HG02943 (cell line): ENCODE data around the gene ERC2.

ENCODE experiments used
- ATAC-seq: cut with Tn5 transposase; IDR thresholded peaks from one replicate; pipeline ENCODE4 v1.9.1; 2021; ENCODE audit warnings: mild to moderate bottlenecking, low read depth, moderate library complexity; ENCODE audit not compliant: unreplicated experiment

Gene ERC2

DNA sequence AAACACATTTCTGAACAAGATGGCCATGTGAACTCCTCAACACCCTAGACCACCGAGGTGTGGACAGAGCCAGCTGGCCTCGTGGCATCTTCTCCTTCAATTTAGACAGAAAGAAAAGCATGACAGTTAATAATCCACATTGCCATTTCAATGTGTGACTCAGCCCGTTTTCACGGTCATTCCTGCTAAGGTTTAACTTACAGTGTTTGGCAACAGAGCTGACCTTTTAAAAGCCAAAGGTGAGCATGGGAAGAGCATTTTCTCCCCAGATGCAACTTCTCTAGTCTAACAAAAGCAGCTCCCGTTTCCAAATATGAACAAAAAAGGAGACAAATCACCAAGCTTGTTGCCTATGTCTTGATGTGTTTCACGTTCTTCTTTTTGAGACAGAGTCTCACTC lies 563.6 kb downstream of the ERC2 start:
- ATAC-seq, result no peak

DNA sequence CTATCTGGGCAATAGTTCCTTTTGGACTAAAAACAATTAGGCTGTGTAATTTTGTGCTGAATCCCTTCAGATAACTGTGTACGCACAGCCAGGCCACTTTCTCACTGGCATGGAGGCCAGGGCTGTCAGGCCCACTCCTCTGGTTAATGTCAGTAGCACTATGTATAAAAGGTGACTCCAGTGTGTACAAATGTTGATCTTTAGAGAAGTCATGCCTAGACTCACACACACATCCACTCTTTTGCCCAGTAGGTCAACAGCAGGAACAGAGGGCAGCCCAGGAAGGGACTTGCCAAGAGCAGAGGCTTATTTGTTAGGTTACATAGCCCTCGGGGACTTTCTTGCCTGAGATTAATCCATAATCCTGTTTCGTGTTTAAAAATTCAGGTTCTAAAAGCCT lies 564.6 kb downstream of the ERC2 start:
- ATAC-seq, result no peak

DNA sequence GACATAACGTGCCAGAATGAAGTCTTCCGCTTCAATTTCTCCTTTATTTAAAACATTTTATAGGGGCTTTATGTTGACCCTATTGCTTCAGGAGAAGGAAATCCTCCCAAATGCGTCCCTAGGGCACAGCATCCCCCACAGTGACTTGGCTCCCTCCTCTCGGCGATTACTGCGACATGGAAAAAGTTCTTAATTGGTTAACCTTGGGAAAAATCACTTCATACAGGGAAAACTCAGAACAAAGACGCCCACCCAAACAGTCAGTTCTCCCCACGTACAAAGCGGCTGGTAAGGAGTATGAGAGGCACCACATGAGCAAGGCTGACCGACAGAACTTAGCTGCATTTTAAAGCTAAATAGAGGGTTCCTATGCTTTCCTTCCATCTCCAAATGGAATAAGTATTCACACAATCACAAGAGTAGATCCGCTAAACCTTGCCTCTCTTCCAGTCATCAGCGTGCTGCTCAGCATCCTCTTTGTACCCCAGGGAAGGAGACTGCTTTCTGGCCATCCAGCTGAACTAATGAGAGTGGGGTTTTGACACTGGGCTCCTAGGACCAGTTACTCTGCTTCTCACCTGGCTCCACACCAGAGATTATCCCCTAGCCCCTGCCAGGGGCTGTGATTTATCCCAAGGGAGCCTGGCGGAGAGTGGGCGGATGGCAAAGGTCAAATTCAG lies 565.9 kb downstream of the ERC2 start:
- ATAC-seq, result no peak

DNA sequence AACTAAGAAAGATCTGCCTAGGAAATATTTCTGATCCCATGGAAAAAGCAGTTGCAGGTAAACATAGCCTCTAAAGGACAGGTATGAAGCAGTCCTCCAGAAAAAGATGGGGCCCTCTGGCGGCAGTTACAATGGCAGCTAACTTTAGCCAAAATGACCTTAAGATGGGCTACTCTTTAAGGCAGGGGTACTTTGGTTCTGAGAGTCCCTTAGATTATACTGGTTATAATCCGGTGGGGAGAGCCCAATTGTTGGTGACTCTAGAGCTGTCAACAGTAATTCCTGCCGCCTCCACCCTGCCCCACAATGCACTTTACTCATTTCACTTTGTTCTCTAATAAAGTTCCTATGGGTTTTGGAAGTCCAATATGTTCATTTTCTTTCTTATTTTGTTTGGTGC lies 568.4 kb downstream of the ERC2 start:
- no peak for ATAC-seq

DNA sequence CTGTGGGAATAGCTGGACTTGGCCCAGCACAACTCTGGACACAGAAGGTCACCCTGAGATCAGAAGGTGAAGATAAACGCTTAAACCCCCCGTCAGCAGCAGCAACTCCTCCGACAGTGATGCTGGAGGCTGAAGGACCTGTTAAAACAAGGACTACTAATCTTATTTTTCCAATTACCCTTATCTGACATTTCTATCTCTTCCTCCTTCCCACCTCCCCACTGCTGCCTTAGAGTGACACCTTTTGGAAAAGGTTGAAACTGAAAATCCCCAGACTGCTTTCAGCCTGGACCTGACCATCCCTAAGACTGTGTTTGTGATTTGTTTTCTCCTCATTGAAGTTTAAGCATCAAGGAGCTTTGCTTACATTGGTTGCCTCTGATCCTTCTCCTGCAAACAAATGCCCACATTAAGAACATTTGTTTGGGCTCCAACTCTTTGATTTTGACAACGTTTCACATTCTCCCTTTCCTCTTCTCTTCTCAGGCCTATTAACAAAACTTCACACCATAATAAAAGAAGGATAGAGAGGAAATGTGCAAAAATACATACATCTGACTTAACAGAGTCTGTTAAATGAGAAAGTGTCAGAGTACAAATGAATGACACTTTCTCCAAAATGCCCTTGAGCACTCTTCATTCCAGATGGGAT lies 570.6 kb downstream of the ERC2 start:
- no peak for ATAC-seq

DNA sequence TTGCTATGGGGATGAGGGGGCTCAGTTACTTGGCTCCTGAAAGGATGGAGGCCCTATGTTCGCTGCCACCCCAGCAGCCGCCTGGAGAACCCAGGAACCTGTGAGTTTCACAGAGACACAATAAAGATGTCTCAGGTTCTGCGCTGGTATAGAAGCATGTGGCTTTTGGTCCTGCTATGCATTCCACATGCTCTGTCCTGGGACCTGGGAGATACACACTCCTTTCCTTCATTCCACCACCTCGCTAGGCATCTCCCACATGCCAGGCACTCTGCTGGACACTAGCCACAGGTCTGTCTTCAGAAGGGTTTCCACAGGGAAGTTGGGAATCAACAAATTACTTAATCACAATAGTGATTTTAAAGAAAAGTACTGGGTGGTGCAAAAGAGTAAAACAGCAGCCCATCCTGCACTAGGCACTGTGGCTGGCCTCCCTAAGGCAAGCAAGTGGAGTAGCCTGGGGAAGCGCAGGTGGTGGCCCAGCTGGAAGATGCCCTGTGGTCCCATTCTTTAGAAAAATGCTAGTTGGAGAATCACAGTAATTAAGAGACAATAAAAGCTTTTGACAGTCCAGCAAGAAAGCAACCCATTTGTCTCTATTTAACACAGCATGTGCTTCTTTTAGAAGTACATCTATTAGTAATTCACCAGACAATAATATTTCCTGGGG lies 572.2 kb downstream of the ERC2 start:
- no peak for ATAC-seq

DNA sequence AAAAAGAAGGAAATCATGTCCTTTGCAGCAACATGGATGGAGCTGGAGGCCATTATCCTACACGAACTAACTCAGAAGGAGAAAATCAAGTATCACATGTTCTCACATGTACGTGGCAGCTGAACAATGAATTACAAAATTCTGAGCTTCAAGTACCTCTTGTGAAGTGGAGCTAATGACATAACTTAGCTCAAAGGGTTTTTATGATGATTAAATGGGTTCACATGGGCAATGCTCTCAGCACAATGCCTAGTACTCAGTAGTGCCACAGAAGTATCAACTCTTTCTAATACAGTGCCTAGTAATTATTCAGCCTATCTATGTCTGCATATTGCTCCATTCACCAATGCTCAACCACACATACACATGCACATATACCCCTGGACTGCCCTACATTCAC lies 573.7 kb downstream of the ERC2 start:
- ATAC-seq, result no peak

DNA sequence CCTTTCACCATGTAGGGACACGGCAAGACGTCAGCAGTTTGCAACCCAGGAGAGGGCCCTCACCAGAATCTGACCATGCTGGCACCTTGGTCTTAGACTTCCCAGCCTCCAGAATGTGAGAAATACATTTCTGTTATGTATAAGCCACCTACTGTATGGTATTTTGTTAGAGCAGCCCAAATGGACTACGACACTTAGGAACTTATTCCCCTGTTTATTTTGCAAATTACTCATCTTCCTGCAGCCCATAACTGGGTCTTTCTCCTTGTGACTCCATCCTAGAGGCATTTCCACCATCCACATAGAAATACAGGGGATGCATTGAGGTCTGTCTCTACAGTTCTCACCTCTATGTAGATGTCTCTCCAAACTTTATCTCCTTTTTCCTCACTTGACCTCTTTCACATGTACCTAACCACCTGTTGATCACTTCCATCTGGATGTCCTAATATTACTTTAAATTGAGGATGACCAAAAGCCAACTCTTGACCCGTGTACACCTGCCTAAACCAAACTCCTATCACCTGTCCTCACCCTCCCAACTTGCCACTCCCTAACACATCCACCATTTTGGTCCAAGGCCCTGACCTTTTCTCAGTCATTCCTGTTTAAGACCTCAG lies 575.1 kb downstream of the ERC2 start:
- ATAC-seq, result no peak

DNA sequence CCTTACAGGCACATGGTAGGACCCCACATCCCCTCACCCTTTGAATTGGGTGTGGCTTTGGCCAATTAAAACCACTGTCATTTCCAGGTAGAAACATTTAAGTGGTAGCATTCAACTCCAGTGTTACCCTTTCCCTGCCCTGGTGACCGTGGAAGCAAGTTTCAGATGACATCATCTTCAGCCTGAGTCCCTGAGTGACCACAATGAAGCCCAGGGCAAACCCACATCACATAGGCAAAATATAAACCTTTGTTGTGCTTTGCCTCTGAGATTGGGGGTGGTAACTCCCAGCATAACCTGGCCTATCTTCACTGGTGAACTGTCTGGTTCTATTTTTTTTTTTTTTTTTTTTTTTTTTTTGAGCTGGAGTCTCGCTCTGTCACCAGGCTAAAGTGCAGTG lies 577.2 kb downstream of the ERC2 start:
- no peak for ATAC-seq

DNA sequence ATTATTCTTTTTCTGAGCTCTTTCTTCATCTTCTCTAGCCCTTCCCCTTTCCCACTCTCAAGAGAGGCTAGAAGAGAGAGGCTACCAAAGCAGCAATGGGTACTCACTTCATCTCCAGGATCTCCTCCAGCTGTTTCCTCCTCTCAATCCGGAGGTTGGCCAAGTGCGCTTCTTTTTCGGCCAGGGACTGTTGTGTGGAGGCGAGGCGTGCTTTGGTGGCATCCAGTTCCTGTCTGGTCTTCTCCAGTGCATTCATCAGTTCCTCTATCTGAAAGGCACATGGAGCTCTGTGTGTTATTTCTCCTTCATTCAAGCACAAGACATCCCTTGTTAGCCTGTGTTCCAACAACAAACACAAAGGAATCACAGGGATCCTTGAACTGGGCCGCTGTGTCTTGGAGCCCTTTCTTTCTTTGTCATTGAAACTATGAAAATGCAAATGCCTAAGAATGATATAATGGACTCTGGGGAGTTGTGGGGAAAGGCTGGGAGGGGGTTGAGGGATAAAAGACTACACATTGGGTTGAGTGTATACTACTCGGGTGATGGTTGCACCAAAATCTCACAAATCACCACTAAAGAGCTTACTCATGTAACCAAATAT lies 579.9 kb downstream of the ERC2 start:
- ATAC-seq, result no peak

DNA sequence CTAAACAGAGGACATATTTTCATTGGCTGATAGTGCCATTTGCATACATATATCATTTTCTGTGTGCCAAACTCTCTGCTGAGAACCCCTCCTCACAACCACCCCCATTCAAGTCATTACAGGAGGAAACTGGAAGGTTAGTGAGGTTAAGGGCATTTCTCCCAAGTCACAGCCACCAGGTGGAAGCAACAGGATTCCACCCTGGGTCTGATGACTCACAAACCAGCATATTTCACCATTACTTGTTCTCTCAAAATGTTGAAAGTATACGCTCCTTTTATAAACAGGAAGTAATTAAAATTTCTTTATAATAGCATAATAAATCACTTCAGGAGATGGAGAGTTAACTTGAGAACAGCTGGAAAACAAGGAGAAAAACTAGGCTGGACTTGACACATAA lies 582.5 kb downstream of the ERC2 start:
- ATAC-seq, result no peak

DNA sequence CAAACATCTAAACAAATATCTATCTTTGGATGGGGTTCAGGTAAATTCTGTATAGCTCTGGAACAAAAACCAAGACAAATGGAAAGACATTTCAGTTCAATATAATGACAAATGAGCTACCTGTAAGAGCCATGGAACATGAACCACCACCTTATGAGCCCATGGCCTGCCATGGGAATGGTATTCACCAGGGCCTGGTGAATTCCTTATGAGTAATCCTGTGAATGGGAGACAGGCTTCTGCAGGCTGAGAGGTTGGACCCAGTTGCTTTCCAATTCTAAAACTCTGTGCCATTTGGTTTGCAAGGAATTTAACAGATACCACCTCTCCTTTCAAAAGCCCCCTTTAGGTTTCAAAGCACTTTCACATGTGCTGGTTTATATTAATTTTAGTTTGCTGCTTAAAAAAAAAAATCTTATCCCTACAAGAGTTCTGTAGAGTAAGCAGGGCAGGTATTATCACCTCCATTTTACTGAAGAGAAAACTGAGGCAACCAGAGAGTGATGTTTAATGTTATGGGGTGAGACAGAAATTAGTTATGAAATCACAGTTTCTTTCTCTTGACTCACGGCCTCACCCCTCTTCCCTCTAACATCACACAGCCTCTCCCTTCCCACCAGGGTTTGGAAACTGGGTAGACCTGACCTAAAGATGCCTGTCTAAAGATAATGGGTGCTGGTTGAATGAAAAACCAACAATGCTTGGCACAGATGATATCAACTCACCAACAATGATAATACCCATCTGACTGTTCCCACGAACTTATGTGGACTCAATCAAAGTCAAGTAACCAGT lies 583.6 kb downstream of the ERC2 start:
- ATAC-seq, result no peak

DNA sequence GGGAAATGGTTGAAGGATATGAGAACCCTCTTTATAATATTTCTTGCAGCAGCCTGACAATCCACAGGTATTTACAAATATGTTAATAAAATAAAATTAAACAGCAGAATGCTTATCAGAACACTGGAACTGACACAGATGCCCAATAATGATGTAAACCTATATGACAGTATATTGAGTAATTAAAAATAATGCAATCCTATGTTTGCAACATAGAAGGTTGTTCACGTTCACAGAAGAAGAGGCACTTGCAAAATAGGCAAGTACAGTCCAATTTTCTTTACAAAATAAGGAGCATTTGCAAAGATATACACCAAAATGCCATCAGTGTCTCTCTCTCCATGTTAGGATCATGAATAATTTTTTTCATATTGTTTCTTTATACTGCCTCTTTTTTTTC lies 584.2 kb downstream of the ERC2 start:
- ATAC-seq, result no peak

DNA sequence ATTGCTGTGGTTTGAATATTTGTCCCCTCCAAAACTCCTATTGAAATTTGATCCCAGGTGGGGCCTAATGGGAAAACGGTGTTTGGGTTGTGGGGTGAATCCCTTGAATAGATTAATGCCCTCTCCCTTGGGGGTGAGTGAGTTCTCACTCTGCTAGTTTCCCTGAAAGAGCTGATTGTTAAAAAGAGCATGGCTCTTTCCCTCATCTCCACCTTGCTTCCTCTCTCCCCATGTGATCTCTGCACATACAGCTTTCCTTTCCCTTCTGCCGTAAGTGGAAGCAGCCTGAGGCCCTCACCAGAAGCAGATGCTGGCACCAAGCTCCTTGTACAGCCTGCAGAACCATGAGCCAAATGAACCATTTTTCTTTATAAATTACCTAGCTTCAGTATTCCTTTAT lies 586.3 kb downstream of the ERC2 start:
- ATAC-seq, result no peak

DNA sequence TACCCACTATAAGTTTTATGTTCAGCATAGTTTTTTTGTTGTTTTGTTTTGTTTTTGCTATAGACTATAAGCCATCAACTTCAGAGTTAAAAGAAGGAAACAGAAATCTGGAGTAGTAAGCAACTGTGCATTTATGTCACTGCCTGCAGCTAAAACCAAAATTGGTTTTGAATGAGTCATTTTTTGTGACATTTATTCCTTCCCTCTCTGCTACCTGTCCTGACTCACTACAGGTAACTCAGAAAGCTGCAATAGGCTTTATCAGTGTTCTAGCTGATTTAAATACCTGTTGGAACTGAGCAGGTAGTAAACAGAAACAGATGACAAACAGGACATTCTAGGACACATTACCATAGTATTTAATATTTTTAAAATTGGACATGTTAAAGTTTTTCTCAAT lies 587.9 kb downstream of the ERC2 start:
- no peak for ATAC-seq

DNA sequence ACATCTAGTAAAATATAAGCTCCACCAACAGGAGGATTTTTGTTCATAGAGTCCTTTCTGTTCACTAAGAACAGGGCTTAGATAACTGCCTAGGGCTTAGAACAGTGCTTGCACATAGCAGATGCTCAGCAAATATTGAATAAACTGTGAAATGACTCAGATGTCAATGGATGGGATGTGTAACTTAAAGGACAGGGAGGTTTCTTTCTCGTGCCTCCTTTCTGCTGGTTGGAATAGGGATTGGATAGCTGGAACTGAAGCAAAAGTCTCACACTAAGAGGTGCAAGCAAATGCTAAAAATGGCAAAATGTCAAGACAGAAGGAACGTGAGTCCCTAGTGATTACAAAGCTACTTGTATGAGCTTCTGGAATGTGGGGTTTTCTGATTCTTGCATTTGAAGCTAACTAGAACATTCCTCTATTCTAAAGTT lies 588.4 kb downstream of the ERC2 start:
- ATAC-seq, result no peak

DNA sequence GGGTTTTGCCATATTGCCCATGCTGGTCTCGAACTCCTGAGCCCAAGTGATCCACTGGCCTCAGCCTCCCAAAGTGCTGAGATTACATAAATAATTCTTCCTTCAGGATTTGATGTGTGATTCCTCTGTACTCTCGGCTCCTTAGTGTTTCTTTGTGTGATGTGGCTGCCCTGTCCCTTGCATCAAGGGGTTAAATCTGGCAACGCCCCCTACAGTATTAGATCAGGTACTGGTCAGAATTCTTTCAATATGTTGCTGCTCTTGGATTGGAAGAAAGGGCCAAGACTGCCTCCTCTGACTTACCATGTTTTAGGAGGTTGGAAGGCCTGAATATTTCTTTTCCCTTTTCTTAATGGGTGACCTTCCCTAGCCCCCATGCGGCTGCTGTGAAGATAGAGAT lies 590.6 kb downstream of the ERC2 start:
- no peak for ATAC-seq

DNA sequence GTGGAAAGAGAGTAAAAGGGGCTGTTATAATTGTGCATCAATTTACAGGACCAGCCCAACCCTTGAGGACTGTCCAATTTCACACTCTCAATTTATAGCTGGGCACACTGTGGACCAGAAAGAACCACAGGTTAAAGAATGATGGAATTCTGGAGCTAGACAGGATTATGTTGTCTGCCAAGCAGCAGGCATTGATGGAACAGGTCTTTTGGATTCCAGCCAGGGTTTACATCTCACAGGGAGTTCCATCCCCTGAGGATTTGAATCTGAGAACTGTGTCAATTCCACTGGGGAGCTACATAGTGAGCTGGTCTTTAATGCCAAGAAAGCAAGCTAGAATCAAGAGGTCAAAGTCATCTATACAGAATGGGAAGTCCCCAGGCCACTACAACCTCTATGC lies 591.7 kb downstream of the ERC2 start:
- no peak for ATAC-seq

DNA sequence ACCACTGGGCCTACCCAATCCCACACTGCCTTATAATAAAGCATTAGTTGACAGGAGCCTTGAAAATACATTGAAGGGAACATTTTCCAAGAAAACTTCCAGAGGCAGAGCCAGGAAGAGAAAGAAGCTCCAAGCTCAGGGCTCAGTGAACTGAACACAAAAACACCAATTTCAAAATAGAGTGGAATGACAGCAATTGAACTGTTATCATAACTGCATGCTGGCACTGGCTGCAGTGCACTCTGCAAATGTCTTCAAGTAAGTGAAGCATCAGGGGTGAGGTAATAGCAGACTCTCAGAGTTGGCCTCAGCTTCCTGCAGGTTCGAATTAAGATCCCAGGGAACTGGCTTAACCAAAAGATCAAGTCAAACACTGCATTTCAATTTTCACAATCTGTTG lies 593.2 kb downstream of the ERC2 start:
- no peak for ATAC-seq

DNA sequence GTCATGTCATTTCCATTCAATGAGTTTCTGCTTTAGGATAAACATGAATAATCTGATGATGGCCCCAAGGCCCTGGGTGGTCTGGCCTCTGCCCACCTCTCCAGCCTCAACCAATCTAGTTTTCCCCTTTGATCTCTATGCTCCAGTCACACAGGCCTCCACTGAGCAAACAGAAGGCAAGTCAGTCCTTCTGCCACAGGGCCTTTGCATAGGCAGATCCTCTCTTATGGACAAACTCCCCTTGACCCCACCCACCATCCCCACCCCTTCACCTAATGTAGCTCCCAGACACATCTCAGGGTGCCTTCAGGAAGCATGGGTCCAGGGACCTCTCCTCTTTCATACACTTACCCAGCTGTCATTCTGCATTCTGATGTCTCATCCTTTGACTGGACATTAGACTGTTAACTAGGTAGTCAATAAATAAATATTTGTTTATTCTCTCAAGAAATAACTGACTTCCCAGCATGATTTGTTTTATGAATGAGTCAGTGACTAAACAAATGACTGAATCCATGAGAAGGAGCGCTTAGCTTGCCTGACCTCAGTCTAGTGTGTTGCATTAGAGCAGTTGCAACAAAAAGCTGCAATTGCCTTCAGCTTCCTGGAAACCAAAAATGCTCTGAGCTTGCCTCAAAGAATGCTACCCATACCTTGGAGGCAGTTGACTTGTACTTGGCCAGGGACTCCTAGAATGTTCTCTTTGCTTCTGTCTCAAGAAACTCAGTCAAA lies 594.6 kb downstream of the ERC2 start:
- no peak for ATAC-seq
